Spleen (tissue), 7 donors: Measurements from ENCODE around the gene RYR1.

Source experiments
- POLR2A ChIP-seq, 3 donors: fragments of 450-650 bp; IDR thresholded peaks; one replicate each; pipeline ENCODE4 v1.5.1; 2017; ENCODE audit warnings: antibody characterized with exemption in 3 of 3, mild to moderate bottlenecking in 1 of 3
- POLR2AphosphoS5 ChIP-seq, 3 donors: sonication (generic); formaldehyde crosslinking; IDR thresholded peaks; one replicate each; pipeline ENCODE4 v1.5.1; 2017; ENCODE audit warnings: antibody characterized with exemption in 3 of 3
- TF ChIP-seq, protein P1 (sequence below), 11 experiments: fragments of 200-600 bp in 7 of 11; fragments of 450-650 bp in 4 of 11; sonication (generic) in 4 of 11; IDR thresholded peaks in 8 of 11; conservative IDR thresholded peaks in 3 of 11; 1 replicate in 7 of 11; 2 replicates in 4 of 11; pipeline versions ENCODE4 v1.4.0 to v1.8.0; 2016 to 2021; ENCODE audit warnings: antibody characterized with exemption in 11 of 11, inconsistent platforms in 4 of 11, mild to moderate bottlenecking in 1 of 11
- donor health status: DM: no; HTN: no; CAD: no; lungs with moderate emphysema.
- donor health status: DM: no; HTN: no; CAD: no.
- donor health status: DM: no; HTN: no; CAD: no.

GRCh38 chr19:38434549-38435051 is 1.1 kb downstream of the RYR1 start:
- TF ChIP-seq, protein P1, sequence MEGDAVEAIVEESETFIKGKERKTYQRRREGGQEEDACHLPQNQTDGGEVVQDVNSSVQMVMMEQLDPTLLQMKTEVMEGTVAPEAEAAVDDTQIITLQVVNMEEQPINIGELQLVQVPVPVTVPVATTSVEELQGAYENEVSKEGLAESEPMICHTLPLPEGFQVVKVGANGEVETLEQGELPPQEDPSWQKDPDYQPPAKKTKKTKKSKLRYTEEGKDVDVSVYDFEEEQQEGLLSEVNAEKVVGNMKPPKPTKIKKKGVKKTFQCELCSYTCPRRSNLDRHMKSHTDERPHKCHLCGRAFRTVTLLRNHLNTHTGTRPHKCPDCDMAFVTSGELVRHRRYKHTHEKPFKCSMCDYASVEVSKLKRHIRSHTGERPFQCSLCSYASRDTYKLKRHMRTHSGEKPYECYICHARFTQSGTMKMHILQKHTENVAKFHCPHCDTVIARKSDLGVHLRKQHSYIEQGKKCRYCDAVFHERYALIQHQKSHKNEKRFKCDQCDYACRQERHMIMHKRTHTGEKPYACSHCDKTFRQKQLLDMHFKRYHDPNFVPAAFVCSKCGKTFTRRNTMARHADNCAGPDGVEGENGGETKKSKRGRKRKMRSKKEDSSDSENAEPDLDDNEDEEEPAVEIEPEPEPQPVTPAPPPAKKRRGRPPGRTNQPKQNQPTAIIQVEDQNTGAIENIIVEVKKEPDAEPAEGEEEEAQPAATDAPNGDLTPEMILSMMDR (IDR thresholded peaks at IDR 0.05 in 8 of 11, conservative IDR thresholded peaks at IDR 0.05 in 3 of 11): no peak
- TF ChIP-seq POLR2A (IDR thresholded peaks at IDR 0.05) (no peak), POLR2AphosphoS5 (IDR thresholded peaks at IDR 0.05) (no peak)
